Esophagus squamous epithelium (tissue), 4 donors: ENCODE data around the gene MEF2D.

Source experiments
- POLR2A ChIP-seq, 4 donors: fragments of 450-650 bp; IDR thresholded peaks; one replicate each; pipeline ENCODE4 v1.6.1; 2017; ENCODE audit warnings: antibody characterized with exemption in 4 of 4, mild to moderate bottlenecking in 4 of 4, moderate library complexity in 3 of 4
- TF ChIP-seq, protein P1 (sequence below), 6 experiments: fragments of 450-650 bp in 4 of 6; fragments of 200-600 bp in 2 of 6; sonication (generic) in 2 of 6; IDR thresholded peaks; one replicate each; pipeline ENCODE4 v1.5.1; 2016 to 2019; ENCODE audit warnings: antibody characterized with exemption in 6 of 6, mild to moderate bottlenecking in 4 of 6, moderate library complexity in 4 of 6

DNA sequence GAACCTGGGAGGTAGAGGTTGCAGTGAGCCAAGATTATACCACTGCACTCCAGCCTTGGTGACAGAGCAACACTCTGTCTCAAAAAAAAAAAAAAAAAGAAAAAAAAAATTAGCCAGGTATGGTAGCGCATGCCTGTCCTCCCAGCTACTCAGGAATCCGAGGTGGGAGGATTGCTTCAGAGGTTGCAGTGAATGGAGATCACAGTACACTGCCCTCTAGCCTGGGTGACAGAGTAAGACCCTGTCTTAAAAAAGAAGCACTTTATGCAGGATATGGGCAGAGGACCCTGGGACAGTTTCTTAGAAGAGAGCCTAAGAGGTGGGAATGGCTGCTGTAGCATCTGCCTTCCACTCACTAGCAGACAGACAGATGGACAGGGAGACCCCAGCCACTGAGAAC lies 48.8 kb upstream of the MEF2D start:
- TF ChIP-seq, protein P1, sequence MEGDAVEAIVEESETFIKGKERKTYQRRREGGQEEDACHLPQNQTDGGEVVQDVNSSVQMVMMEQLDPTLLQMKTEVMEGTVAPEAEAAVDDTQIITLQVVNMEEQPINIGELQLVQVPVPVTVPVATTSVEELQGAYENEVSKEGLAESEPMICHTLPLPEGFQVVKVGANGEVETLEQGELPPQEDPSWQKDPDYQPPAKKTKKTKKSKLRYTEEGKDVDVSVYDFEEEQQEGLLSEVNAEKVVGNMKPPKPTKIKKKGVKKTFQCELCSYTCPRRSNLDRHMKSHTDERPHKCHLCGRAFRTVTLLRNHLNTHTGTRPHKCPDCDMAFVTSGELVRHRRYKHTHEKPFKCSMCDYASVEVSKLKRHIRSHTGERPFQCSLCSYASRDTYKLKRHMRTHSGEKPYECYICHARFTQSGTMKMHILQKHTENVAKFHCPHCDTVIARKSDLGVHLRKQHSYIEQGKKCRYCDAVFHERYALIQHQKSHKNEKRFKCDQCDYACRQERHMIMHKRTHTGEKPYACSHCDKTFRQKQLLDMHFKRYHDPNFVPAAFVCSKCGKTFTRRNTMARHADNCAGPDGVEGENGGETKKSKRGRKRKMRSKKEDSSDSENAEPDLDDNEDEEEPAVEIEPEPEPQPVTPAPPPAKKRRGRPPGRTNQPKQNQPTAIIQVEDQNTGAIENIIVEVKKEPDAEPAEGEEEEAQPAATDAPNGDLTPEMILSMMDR (IDR thresholded peaks at IDR 0.05) = no peak
- TF ChIP-seq POLR2A (IDR thresholded peaks at IDR 0.05) = no peak
